ENCODE data around the gene ERMP1.

ERMP1 gene

DNA sequence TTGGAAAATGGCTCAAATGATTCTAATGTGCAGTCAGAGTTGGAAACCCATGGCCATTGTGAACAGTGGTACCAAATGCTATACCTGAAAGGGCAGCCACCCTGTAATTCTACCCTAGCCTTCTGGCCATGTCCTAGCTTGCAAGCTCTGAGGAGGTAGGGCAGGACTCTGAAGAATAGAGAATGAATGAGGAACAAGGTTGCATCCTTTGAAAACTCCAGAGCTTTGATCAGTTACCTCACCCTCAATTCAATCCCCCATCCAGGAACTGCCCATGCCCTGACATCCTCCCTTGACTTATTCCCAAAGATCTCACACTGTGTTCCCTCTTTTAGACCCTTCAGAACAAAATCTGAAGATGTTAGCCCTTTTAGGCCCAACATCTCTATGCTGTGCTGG, 17.8 kb upstream of the ERMP1 start:
- TF ChIP-seq, protein P1, sequence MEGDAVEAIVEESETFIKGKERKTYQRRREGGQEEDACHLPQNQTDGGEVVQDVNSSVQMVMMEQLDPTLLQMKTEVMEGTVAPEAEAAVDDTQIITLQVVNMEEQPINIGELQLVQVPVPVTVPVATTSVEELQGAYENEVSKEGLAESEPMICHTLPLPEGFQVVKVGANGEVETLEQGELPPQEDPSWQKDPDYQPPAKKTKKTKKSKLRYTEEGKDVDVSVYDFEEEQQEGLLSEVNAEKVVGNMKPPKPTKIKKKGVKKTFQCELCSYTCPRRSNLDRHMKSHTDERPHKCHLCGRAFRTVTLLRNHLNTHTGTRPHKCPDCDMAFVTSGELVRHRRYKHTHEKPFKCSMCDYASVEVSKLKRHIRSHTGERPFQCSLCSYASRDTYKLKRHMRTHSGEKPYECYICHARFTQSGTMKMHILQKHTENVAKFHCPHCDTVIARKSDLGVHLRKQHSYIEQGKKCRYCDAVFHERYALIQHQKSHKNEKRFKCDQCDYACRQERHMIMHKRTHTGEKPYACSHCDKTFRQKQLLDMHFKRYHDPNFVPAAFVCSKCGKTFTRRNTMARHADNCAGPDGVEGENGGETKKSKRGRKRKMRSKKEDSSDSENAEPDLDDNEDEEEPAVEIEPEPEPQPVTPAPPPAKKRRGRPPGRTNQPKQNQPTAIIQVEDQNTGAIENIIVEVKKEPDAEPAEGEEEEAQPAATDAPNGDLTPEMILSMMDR (IDR thresholded peaks at IDR 0.05; ENCODE audit: insufficient read depth, low read length, missing control alignments), result no peak
- CTCF ChIA-PET, result interaction anchor here (7.1 kb wide), 1 partner anchor 18 kb away, joined by 49 read pairs; the partner anchor contains the start of gene ERMP1
- POLR2A ChIA-PET, result no interaction called here
- H3K4me3 ChIP-seq (ENCODE audit: low read depth, low read length), result no peak overlapping the region
- no peak for DNase-seq (ENCODE audit: low read depth, low spot score)

DNA sequence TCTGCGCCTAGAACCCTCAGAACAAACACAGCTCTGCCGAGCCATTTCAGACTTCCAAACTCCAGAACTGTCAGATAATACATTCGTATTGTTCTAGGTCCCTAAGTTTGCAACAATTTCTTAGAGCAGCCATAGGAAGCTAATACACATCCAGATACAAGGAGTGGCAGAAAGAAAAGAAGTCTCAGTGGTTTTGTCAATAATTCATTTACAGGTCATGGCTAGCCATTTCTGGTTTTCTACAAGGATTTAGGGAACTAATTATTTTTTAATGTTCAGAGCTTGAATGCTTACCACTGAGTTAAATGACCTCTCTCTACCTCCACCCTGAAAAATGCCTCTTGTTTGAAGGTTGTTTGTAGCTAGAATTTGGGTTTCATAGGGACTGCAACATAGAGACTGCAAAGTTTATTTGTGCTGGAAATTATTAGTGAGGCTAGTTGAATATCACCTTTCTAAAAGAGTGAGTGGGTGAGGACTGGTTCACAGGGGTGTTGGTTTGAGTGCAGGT, 15.5 kb upstream of the ERMP1 start:
- TF ChIP-seq, protein P1 (IDR thresholded peaks at IDR 0.05; ENCODE audit: insufficient read depth, low read length, missing control alignments), result no peak
- ChIA-PET POLR2A (no interaction called here), CTCF (interaction anchor here (1.2 to 7.1 kb wide), 3 partner anchors 10 to 37 kb away, joined by 3 to 49 read pairs (median 4); partner anchors contain the start of gene ERMP1)
- DNase-seq (ENCODE audit: low read depth, low spot score), result no peak
- no peak overlapping the region for H3K4me3 ChIP-seq (ENCODE audit: low read depth, low read length)

DNA sequence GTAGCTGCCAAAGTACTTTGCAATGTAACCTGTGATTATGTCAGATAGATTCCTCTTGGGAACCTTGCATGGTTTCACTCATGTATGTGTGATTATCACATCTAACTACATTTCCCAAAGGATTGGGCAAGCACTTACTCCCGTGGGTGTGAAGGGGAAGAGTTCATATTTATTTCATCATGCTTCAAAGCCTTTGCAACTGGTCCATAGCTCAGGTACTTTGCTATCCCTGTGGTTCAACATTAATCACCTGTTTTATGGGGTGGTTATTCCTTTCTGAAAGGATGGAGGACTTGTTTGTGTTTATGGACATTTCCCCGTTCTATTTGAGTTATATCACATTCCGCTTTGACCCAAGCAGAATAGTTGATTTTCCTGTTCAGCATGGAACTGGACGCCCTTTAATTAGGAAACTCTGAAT, 13.6 kb upstream of the ERMP1 start:
- ChIA-PET CTCF (interaction anchor here (6.3 kb wide), 1 partner anchor 13 kb away, joined by 61 read pairs; the partner anchor contains the start of gene ERMP1), POLR2A (no interaction called here)
- no peak for DNase-seq (ENCODE audit: low read depth, low spot score)
- no peak overlapping the region for H3K4me3 ChIP-seq (ENCODE audit: low read depth, low read length)
- TF ChIP-seq, protein P1 (IDR thresholded peaks at IDR 0.05; ENCODE audit: insufficient read depth, low read length, missing control alignments), result no peak

DNA sequence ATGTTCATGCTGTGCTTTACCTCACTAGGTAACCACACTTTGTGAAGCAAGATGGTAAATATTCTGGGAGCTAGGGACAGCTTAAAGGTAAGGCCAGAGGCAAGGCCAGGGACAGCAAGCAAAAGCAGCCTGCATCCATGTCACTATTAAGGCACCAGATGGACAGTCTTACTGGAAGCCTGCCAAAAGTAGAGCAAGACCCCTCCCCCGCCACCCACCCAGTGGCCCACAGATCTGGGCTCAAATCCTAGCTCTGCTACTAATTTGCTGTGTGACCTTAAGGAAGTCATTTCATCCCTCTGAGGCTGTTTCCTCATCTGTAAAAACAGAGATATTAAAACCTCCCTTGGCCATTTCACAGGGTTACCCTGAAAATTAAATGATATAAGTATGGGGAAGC, 13.2 kb upstream of the ERMP1 start:
- CTCF ChIA-PET, result interaction anchor here (6.3 kb wide), 1 partner anchor 12 kb away, joined by 61 read pairs; the partner anchor contains the start of gene ERMP1
- POLR2A ChIA-PET, result no interaction called here
- no peak overlapping the region for H3K4me3 ChIP-seq (ENCODE audit: low read depth, low read length)
- TF ChIP-seq, protein P1 (IDR thresholded peaks at IDR 0.05; ENCODE audit: insufficient read depth, low read length, missing control alignments), result no peak
- DNase-seq (ENCODE audit: low read depth, low spot score), result no peak

DNA sequence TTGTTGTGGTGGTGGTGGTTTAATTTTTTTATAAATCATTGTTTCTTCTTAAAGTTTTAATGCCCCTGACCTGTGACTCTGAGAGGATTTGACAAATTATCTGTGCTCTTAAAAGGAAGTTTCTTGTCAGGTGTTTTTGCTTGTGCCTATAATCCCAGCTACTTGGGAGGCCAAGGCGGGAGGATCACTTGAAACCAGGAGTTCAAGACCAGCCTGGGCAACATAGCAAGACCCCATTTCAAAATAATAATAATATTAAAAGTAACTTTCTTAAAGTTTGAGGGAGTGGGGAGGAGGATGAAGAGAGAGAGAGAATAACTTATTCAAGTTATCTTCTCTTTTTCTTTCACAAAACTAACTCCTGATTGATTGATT, 12.2 kb upstream of the ERMP1 start:
- TF ChIP-seq, protein P1 (IDR thresholded peaks at IDR 0.05; ENCODE audit: insufficient read depth, low read length, missing control alignments), result no peak
- no peak for DNase-seq (ENCODE audit: low read depth, low spot score)
- H3K4me3 ChIP-seq (ENCODE audit: low read depth, low read length), result no peak overlapping the region
- ChIA-PET CTCF (interaction anchor here (6.3 kb wide), 1 partner anchor 11 kb away, joined by 61 read pairs; the partner anchor contains the start of gene ERMP1), POLR2A (interaction anchor here (1.3 kb wide), 1 partner anchor 12 kb away, joined by 4 read pairs; the partner anchor contains the start of gene ERMP1)

DNA sequence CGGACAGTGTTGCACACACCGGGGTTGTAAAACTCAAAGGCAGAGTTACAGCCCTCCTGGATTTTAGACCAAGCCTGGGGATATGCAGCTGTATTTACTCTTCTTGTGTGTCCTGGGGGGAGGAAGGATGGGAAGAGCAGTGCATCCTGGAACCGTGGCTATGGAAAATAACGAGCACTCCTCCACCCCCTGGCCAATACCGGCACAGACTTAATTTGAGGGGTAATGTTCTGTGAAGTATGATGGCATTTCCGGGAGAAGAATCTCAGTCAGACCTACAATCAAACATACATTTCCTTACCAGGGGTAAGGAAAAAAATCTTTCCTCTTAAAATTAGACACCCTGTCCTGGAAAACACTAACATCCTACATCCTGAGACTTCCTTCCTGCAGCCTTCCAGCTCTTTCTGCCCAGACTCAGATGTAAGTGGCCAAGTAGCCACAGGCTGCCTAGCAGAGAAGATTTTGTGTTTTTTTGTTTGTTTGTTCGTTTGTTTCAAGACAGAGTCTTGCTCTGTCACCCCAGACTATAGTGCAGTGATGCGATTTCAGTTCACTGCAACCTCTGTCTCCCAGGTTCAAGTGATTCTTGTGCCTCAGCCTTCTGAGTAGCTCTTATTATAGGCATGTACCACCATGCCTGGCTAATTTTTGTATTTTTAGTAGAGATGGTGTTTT, 11.0 kb upstream of the ERMP1 start:
- DNase-seq (ENCODE audit: low read depth, low spot score), result no peak
- TF ChIP-seq, protein P1 (IDR thresholded peaks at IDR 0.05; ENCODE audit: insufficient read depth, low read length, missing control alignments), result no peak
- CTCF ChIA-PET, result interaction anchor here (6.3 kb wide), 1 partner anchor 10 kb away, joined by 61 read pairs; the partner anchor contains the start of gene ERMP1
- no peak overlapping the region for H3K4me3 ChIP-seq (ENCODE audit: low read depth, low read length)
- POLR2A ChIA-PET, result interaction anchor here (1.3 kb wide), 1 partner anchor 11 kb away, joined by 4 read pairs; the partner anchor contains the start of gene ERMP1

Measured in AG04449 (cell line).